GM12801 (cell line): Measurements from ENCODE around the gene PRDM10.

Source experiments
- TF ChIP-seq, protein P1 (sequence below): IDR thresholded peaks from one replicate; pipeline ENCODE4 v1.5.1; 2011; ENCODE audit warnings: control low read depth; ENCODE audit not compliant: insufficient read length; ENCODE audit errors: extremely low read depth

The PRDM10 gene

DNA sequence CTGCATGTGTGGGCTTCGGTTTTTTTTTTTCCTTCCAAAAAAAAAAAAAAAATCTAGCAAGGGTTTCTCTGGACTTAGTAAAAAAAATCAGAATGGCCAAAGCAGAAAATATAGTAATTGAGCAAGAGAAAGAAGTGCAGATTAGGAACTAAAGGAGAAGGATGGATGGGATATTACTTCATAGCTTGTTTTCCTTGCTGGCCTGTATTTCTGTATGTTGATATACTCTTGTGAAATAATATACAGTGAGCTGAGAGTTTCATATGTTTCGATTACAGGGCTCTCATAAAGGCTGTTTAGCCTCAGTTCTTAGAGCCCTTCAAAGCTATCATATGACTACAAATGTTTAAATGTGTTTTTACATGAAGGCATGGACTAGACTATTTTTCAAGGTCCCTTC, 72.9 kb downstream of the PRDM10 start:
- TF ChIP-seq, protein P1, sequence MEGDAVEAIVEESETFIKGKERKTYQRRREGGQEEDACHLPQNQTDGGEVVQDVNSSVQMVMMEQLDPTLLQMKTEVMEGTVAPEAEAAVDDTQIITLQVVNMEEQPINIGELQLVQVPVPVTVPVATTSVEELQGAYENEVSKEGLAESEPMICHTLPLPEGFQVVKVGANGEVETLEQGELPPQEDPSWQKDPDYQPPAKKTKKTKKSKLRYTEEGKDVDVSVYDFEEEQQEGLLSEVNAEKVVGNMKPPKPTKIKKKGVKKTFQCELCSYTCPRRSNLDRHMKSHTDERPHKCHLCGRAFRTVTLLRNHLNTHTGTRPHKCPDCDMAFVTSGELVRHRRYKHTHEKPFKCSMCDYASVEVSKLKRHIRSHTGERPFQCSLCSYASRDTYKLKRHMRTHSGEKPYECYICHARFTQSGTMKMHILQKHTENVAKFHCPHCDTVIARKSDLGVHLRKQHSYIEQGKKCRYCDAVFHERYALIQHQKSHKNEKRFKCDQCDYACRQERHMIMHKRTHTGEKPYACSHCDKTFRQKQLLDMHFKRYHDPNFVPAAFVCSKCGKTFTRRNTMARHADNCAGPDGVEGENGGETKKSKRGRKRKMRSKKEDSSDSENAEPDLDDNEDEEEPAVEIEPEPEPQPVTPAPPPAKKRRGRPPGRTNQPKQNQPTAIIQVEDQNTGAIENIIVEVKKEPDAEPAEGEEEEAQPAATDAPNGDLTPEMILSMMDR = no peak

DNA sequence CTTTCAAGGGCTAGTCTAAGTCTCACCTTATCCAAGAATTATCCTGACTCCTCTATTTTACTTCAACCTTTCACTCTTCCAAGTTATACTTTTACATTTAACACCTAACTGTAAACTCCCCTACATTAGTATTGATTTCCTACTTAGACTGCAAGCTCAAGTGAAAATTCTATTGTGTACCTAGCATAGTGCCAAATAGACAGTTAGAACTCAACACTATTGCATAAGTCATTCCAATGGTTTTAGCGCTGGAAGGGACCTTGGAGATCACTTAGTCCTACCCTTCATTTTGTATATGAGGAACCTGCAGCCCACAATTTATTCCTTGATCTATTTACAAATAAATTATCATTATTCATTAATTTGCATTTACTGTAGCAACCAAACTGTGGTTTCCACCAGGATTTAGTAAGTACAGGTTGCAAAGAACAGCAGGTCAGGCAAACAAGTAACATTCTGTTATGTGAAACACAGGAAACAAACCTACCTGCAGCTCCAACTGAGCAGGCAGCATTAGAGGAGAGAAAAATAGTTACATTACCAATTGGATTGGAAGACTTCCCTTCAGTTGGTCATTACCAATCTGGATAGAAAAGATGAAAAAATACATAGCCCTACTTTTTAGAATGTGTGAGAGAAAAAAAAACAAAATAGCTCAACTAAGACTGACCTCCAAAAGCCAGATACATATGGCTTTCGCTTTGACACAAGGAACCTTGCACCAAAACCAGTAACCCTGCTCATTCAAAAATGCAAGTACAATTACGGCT, 73.5 kb downstream of the PRDM10 start:
- TF ChIP-seq, protein P1 = no peak

- TF ChIP-seq, protein P1 = no peak
Observed at GRCh38 chr11:129922674-129923073, 80.0 kb downstream of the PRDM10 start.

DNA sequence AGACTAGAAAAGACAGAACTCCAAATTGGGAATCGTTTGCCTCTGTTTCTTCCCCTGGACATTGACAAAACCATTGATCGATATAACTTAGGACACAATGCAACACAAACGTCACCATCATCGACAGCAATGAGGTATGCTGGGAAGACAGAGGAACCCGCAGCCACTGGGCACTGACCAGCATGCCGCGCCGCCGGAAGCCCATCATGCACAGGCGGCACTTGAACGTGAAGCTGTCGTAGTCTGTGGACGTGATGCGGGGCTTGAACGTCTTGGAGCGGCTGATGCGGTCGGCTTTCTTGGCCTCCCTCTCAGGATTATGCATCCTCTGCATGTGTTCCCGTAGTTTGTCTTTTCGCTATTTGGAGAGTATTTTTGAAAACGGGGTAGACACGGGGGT, 84.3 kb downstream of the PRDM10 start:
- TF ChIP-seq, protein P1 = no peak

- TF ChIP-seq, protein P1 = no peak
Observed at GRCh38 chr11:129917231-129917630, 85.4 kb downstream of the PRDM10 start.

DNA sequence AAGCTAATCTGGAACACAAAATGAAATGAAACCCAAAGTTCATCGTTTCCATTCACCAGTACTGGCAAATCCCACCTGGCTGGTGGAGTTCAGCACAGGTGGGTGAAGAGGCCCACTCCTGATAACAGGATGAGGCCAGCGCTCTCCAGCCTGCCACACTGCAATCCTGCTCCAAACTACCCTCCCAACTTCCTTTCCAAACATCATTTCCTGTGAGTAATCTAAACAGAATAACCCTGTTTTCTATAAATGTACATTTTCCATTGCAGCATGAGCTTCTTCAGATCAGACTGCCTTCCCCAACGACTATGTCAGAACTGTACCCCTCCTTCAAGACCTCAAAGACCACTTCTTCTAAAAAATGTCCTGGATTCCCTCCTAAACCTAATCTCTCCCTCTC, 91.3 kb downstream of the PRDM10 start:
- TF ChIP-seq, protein P1 = no peak

DNA sequence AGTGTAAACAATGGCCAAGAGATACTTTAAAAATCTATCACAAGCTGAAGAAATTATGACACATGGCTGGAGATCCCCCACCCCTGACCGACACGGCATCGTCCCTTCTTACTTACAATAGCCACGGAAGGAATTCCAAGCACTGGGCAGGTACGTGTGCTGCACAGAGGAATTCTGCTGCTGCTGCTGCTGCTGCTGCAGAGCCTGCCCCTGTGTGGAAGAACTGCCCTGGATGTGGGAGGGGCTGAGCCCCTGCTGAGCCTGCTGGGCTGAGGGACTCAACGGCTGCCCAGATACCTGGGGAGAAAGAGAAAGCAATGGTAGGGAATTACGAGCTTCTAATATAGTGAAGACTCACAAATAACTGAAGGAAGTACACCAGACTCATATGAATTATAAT, 92.3 kb downstream of the PRDM10 start:
- TF ChIP-seq, protein P1 = no peak
